GM18868 (cell line): ENCODE results near the gene C1RL.

Experiments
- ATAC-seq: cut with Tn5 transposase; IDR thresholded peaks from one replicate; pipeline ENCODE4 v1.9.1; 2021; ENCODE audit warnings: mild to moderate bottlenecking, moderate library complexity; ENCODE audit not compliant: unreplicated experiment

C1RL gene

DNA sequence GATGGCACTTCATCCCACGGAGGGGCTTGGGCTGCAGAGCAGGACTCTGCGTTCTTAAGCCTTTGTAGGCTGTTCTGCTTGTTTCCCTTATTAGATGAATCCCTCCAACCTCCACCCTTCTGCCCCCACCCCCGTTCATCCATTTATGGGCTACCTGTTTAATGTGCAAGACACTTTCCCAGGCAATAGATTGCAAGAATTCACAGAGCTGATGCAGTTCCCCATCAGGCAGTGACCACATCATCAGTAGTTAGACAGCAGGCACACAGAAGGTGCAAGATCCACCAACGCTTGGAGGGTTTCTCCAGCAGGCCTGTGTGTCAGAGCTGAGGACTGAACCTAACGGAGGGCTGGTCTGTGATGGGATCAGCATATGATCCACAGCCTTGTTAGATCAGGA, 15.5 kb downstream of the C1RL start:
- ATAC-seq = no peak

DNA sequence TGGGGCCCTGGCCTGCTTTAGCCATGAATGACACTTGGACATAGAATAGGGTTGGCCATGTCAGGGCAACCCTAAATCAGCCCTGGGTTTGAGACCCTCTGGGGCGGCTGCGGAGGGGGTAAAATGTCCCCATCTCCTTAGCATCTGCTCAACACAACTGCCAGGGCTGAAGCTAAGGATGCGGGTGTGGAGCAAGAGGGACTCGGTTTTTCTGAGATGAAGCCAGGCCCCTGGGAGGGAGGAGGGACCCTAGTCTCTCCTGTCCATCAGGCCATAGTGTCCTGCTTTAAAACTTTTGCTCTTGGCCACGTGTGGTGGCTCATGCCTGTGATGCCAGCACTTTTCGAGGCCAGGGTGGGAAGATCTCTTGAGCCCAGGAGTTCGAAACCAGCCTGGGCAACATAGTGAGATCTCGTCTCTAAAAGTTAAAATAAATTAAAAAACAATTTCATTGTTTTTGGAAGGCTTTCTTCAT, 16.0 kb downstream of the C1RL start:
- ATAC-seq = no peak

DNA sequence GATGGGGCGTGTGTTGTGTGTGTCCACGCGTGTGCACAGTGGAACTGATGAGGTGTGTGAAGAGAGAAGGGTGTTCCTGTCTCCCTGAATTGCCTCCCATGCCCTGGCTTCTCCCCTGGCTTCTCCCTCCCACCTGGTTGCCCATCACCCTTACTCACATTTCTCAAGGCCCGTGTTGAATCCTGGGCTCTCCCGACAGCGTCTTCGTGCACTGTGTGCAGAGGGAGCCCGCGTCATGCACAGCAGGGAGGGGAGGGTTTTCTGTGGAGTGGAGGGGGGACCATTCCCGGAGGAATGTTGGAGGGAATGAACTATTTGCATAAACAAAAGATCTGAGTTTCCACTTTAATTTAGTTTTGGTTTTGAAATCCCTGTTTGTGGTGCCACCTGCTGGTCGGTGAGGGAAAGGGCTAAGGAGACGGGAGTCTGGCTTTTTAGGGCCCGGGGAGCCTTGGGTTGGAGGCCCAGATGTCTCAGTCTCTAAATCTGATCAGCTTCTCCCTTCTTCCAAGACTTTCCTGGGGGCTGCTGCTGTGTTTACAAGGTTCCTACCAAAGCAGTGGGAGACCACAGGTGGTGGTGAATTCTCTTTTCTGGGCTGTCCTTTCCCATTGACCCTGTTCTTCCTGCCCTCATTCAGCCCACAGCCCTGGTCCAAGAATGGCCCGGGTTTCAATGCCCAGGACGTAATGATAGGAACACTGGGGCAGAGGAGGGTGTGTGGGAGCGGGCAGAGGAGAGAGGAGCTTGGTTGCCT, 16.6 kb downstream of the C1RL start, which contains the start of gene C1R:
Gene C1R (minus strand): TSS at position 217 of the 757 bp plus-strand sequence. CDS start 57 bp downstream, at position 160.
- no peak for ATAC-seq

DNA sequence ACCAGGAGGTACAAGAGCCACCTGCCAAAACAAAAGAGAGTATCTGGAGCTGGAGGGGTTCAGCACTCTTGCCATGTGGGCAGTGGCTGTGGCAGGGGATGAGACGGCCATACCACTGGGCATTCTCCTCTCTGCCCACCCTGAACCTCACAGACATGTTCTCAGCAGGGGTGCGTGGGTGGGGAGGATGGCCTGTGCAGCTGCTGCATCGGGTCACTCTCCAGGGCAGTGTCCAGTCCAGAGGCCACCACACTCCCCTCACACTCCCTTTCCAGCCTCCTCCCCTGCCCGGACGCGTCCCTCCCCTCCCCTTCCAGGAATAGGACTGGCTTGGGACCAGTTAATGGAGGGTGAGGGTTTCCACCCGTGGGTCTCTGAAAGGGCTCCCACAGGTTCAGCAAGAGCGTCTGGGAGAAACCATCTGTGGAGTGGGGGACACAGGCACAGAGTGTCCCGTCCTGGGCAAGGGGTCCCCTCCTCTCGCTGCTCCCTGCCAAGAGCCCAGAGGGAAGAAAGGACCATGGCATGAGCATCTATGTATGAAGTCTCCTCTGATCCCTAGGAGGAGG, 17.3 kb downstream of the C1RL start:
- ATAC-seq = no peak

DNA sequence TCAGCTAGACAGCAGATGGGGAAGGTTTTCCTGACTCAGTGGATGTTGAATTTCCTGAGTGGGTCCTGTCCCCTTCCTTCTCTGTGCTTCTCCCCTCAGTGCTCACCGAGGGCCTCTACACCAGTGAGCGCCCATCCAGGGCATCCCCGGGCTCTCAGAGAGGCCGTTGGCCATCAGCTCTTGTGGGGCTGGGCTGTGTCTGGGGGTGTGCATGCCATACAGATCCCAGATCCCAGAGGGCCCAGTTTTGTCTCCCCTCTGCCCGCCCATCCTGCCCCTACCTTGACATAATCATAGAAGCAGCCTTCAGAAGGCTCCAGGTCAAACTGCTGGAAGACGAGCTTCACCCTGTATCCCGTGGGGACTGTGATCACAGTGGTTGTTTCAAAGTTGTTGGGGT, 17.8 kb downstream of the C1RL start:
- ATAC-seq = no peak

DNA sequence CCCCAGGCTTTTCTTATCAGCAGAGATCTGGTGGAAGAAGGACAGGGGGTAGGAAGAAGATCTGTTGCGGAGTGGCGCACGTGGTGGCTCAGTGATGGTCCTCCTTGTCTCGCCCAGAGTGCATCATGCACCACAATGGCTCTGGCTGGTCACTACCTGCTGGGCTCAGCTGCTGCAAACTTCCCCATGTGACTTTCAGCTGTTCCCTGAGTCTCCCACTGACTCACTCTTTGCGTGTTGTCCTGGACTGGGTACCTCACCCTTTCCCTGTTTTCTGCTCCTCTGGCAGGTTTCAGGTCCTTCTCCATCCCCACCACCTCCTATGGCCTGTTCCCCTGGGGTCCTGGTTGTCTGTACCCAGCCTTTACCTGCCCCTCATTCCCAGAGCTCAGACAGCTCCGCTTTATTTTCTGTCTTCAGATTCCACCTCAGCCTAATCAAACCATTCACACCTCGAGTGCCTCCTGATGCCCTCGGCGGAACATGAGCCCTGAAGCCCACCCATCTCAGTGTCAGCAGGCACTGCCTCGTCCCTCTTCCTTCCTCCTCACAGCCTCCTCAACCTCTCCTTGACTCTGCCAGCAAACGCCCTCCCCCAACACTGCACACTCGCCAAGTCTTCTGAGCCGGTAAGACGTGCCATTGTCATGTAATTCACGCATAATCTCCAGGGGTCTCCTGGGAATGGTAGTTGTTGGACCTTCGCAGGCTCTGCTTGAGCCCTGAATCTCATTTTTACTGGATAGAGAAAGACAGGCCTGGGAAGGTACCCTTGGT, 18.6 kb downstream of the C1RL start:
- no peak for ATAC-seq

DNA sequence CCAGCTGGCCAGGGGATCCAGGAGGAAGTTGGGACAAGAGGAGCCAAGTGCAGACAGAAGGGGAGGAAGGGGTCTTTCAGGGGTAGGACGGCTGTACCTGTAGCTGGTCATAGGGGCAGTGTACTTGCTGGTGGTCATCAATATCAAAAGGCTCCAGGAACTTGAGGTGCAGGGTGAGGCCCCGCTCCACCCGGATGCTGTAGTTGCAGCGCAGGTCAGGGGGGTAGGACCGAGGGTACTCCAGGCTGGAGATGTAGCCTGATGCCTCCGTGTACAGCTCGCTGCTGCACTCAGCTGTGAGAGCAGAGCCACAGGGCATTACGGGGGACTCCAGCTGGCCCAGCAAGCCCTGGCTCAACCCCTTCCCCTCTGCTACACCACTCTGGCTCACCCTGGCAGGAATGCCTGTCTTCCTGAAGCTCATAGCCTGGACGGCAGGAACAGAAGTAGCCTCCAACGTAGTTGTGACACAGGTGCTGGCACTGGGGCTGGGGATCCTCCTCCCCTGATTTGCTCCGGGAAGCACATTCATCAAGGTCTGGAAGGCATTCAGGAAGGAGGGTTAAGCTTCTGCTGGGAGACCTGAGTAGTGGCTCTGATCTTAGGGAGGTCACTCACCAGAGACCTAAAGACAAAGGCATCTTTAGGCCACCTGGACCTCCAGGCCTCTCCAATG, 19.7 kb downstream of the C1RL start:
- no peak for ATAC-seq

DNA sequence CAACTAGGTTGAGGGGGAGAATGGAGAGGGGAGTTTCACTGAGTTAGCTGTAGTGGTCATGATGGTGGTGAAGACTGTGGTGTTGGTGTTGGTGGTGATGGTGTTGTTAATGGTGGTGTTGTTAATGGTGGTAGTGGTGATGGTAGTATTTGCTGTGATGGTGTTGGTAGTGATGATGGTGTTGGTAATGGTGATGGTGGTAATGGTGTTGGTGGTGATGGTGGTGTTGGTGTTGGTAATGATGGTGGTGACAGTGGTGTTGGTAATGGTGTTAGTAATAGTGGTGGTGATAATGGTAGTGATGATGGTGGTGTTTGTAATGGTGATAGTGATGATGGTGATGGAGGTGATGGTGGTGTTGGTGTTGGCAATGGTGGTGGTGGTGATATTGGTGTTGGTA, 25.9 kb downstream of the C1RL start:
- no peak for ATAC-seq

DNA sequence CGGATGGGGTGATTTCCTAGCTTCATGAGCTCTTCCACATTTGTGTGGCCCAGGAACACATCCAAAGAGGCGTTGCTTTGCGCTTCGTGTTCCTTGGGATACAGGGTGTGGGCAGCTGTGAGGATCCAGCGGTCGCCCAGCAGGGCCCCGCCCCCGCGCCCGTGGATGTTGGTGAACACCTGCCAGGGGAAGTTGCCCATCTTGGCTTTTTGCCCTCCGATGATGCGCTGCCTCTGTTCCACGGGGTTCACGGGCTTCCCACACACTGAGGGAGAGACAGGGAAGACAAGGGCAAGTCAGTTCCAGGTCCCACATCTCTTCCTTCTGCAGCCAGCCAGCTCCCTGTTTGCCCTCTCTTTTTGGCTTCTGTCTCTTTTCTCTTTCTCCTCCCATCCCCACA, 28.0 kb downstream of the C1RL start:
- ATAC-seq = no peak

DNA sequence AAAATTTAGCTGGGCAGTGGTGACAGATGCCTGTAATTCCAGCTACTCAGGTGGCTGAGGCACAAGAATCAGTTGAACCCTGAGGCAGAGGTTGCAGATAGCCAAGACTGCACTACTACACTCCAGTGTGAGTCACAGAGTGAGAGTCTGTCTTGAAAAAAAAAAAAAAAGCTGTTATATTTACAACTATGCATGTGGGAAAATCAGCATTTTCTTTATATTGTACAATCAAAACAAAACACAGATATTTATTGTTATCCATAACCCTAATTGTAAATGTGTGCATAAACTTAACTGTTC, 29.2 kb downstream of the C1RL start:
- ATAC-seq = no peak

DNA sequence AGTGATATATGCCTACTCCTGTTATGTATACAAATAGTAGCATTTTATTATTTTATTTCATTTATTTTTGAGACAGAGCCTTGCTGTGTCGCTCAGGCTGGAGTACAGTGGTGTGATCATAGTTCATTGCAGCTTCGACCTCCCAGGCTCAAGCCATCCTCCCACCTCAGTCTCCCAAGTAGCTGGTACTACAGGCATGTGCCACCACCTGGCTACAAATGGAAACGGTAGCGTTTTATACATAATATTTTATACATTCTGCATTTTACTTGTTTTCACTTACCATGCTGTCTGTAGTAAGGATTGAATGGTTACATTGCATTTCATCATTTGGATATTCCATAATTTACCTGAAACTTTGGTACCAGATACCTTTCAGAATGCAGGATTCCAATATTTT, 30.9 kb downstream of the C1RL start:
- no peak for ATAC-seq

DNA sequence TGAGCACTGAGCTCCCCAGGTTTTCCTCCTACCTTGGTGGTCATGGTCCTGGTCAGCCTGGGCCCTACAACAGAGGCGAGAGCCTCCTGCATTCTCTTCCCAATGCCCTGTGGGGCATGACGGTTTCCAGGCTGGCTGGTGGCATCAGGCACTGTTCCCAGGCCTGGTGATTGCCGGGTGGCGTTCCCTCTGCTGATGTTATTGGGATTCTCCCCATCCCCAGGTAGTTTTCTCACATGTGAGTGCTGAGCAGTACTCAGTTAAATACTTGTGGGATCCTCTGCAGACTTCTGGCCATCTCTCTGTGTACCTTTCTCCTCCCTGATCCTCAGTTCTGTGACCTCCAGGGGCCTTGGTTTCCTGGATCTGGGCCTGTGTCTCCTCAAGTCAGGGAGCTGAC, 32.5 kb downstream of the C1RL start:
- ATAC-seq = no peak

DNA sequence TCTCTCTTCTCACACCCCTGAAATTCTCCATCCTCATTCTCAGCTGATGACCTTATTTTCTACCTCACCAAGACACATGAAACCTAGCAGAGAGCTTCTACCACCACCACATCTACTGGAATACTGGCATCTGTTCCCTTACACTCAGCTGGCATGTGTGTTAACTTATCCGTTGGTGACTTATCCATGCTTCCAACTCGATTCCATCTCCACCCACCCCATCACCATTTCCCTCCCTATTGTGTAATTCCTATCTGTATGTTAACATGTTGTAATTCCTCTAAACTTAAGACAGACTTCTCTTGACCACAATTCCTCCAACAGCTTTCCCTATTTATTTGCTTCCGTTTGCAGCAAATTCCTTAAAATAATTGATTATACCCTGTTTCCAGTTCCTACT, 33.1 kb downstream of the C1RL start:
- ATAC-seq = no peak

DNA sequence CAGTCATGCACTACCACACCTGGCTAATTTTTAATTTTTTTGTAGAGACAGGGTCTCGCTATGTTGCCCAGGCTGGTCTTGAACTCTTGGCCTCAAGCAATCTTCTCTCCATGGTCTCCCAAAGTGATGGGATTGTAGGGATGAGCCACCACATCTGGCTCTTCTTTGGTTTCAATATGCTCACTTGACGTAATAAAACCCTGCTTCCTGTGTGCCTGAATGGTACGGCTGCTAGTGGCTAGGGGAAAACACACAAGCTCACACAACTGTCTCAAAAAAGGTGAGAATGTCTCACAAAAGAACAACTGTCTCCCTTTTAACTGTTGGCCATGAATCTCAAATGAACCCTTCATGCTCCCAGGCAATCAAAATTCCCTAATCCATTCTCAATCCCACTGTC, 33.5 kb downstream of the C1RL start:
- ATAC-seq = no peak

DNA sequence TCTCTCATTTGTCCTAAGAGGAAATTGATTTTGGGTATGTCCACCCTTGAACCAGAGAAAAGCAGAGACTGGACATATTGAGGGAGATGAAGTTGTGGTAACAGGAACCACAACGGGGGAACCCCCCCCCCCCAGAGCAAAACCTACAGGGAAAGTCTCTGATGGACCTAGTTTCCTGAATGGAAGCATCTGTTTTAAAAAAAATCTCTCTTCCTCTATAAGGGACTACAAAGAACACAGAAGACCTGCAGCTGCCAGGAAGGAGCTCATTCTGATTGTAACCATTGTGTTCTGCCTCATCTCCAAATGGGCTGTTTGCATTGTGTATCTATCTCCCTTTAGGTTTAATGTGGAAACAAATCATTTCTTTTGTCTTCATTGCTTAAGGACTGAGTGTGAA, 35.1 kb downstream of the C1RL start:
- no peak for ATAC-seq

DNA sequence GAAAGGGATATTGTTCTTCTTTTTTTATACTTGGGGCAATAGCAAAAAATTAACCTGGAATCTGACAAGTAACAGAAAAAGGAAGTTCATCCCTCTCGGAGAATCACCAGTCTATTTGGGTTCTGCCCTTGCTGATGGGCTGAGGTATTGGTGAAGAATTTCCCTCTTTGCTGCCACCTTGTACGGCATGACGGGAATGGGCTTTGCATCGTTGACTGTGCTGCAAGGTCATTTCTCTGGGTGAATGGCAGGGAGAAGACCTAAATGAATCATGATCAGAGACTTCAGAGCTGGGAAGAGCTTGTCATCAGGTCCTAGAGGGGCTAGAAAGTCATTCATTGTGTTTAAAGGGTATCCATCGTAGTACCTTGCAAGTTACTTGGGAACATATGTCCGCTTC, 36.5 kb downstream of the C1RL start:
- no peak for ATAC-seq

DNA sequence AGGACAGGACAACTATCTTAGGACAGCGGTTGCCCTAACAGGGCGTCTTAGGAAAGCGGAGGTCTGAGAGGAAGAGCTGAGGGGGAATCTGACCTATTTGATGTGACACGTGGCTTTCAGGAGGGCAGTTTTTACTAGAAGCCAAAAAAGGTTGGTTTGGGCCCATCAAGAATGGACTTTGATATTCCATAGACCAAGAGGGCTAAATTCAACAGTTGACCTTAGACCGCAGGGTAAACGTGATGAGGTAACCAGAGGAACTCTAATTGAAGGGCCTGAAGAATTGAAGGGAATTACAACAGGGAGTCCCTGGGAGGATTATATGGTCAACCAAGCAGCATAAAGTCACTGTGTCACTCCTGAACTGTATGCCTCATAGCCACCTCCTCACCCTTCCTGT, 37.0 kb downstream of the C1RL start:
- no peak for ATAC-seq

DNA sequence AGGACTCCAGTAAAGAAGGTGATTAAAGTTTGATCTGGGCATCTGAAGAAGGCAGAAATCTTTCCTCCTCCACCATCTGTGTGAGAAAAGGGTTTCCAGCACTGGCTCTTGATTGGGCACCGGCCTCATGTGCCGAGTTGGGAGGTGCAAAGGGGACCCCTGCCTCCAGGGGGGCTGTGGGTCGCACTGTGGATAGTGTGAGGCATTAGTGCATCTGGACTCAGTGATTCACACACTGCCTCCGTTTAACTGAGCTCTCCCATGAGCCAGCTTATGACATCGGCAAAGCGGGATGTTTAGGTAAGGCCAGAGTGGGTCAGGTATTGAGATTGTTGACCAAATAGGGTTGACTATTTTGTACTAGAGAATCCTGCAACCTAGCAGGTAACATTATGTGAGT, 39.6 kb downstream of the C1RL start:
- ATAC-seq = no peak

DNA sequence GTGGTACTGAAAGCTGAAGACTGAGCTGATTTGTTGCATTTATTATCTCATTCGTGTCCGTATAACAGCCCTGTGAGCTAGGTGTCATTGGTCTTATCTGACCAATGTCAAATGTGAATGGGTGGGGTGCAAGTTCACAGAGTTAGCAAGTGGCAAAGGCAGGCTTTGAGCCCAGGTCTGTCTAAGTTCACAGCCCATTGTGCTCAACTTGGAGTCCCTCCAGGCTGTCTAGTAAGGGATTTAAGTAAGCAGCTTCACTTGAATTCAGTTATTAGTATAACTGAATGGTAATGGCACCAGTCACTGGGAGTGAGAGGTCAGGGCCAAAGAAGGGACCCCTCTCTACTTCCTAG, 40.0 kb downstream of the C1RL start:
- no peak for ATAC-seq

DNA sequence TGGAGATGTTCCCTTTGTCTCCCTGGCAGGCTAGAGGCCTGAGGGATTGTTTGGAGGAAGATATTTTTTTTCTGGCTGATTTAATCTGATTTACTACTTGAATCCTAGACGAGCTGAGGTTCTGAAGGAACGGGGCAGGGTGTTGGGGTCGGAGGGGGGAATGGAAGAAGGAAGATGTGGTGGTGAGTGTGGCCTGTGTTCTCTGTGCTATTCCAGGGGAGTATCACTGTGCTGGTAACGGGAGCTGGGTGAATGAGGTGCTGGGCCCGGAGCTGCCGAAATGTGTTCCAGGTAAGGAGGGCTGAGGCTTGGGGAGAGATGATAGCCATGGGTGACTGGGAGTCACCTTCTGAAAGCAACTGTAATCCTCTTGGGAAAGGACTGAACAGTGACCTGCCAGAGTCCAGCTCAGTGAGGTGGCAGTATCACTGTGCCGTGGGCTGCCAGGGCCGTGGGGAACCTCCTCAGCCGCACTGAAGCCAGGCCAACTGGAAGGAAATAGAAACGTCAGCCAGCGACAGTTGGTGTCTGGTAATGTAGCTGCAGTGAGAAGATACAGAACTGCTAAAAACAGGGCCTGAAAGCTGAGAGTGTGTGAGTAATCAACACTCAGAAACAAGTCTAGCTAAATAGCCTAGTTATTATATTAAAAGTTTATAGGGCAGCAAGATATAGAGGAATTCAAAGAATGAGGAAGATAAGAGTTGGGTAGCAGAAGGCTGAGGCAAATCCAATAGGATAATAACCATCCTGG, 40.6 kb downstream of the C1RL start:
- no peak for ATAC-seq

DNA sequence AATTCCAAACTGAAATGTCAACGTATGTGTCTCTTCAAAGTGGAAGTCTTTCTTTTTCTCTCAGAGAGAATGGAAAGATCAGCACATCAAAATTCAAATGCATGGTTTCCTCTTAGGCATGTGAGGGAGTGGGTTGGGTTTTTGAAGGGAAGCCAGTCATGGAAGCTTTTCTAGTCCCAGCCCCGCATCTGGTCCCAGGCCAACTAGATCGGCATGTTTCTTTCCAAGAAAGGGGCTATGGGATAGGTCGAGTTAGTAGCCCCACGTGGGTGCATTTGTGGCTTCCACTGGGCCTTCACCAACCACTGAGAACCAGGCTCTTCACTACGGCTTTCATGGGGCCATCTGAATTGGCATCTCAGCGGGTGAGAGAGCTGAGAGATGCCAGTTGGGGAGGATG, 41.9 kb downstream of the C1RL start:
- no peak for ATAC-seq
